Vagina (tissue), 2 donors: ENCODE measurements around the gene CCDC12.

Experiments
- POLR2A ChIP-seq, 2 donors: fragments of 450-650 bp; IDR thresholded peaks; one replicate each; pipeline ENCODE4 v1.6.1; 2017; ENCODE audit warnings: antibody characterized with exemption in 2 of 2, mild to moderate bottlenecking in 2 of 2, moderate library complexity in 2 of 2
- POLR2AphosphoS5 ChIP-seq, 2 donors: sonication (generic); formaldehyde crosslinking; IDR thresholded peaks; one replicate each; pipeline ENCODE4 v1.9.0; 2017; ENCODE audit warnings: antibody characterized with exemption in 2 of 2, mild to moderate bottlenecking in 2 of 2, low read depth in 1 of 2; ENCODE audit not compliant: insufficient read depth in 1 of 2
- TF ChIP-seq, protein P1 (sequence below), 3 experiments: fragments of 450-650 bp in 2 of 3; fragments of 200-600 bp in 1 of 3; sonication (generic) in 1 of 3; IDR thresholded peaks; one replicate each; pipeline ENCODE4 v1.5.1; 2017 to 2019; ENCODE audit warnings: antibody characterized with exemption in 3 of 3, mild to moderate bottlenecking in 2 of 3, moderate library complexity in 2 of 3

- TF ChIP-seq POLR2A (IDR thresholded peaks at IDR 0.05) (no peak), POLR2AphosphoS5 (IDR thresholded peaks at IDR 0.05; ENCODE audit: insufficient read depth in 1 of 2, low read depth in 1 of 2) (no peak)
- TF ChIP-seq, protein P1, sequence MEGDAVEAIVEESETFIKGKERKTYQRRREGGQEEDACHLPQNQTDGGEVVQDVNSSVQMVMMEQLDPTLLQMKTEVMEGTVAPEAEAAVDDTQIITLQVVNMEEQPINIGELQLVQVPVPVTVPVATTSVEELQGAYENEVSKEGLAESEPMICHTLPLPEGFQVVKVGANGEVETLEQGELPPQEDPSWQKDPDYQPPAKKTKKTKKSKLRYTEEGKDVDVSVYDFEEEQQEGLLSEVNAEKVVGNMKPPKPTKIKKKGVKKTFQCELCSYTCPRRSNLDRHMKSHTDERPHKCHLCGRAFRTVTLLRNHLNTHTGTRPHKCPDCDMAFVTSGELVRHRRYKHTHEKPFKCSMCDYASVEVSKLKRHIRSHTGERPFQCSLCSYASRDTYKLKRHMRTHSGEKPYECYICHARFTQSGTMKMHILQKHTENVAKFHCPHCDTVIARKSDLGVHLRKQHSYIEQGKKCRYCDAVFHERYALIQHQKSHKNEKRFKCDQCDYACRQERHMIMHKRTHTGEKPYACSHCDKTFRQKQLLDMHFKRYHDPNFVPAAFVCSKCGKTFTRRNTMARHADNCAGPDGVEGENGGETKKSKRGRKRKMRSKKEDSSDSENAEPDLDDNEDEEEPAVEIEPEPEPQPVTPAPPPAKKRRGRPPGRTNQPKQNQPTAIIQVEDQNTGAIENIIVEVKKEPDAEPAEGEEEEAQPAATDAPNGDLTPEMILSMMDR (IDR thresholded peaks at IDR 0.05), result no peak
These were observed 23.1 kb upstream of the CCDC12 start for GRCh38 chr3:46999516-47000197.
